Measurements from ENCODE around the gene CCDC9B. TPM values are rescaled to one million over a fixed set of nuclear protein-coding genes. Genes with fewer than 3 reads are reported as not detected.

CCDC9B gene
- total and polyA plus RNA-seq, 2 of the 4 experiments (the other 2 are of a cell fraction): 19.7 to 30.9 TPM

DNA sequence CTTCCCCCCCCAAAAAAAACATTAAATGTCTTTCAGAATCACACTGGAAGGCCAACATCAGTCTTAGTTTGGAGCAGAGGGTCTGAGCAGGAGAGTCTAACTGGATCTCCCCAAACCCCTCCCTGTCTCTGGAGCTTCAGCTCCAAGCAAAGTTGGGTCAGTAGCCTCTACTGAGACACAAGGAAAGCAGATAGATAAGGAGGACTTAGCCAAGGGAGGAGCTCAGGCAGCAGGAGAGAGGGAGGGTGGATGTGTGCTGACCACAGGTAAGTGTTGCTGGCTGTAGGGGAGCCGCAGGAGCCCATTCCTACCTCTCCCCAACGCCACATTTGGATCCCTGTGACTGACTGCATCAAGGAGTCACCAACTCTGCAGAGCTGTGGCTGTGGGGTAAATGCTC lies 40.0 kb downstream of the CCDC9B start:
- WGBS, 2 experiments (ENCODE audit: extremely low coverage in 2 of 2, insufficient read length in 1 of 2): no CpG with 5 or more reads among the region's 2 CpGs
- dilution Hi-C loops (cut with HindIII; ENCODE audit: low sequenced_read_pairs, unreplicated experiment) (no loop called here), intact Hi-C loops (cut with micrococcal nuclease) (no loop called here), in situ Hi-C loops (cut with MboI; ENCODE audit: low sequenced_read_pairs) (no loop called here)
- Histone ChIP-seq H3K18ac (ENCODE audit: low read depth, low read length) (no peak overlapping the region), H2BK15ac (ENCODE audit: low read depth, low read length) (no peak overlapping the region), H4K8ac (ENCODE audit: low read depth in 2 of 2, low read length in 2 of 2) (no peak overlapping the region), H3K9me1 (ENCODE audit: insufficient read depth, low read length) (no peaks in the 10 kb centered on the region), H3K9ac (ENCODE audit: low read depth, low read length) (no peak overlapping the region), H3K27ac (ENCODE audit: insufficient read depth, low read length) (no peak overlapping the region), H3K23ac (ENCODE audit: low read depth, low read length) (no peak overlapping the region), H3K4me1 (ENCODE audit: control insufficient read depth, insufficient read depth, low read length) (no peaks in the 10 kb centered on the region), H3K14ac (replicated peaks; ENCODE audit: low read depth, low read length) (no peak overlapping the region), H4K20me1 (ENCODE audit: insufficient read depth, low read length) (no peaks in the 10 kb centered on the region), H3K27me3 (ENCODE audit: control insufficient read depth, insufficient read depth, low read length) (peaks cover 66% of the 10 kb centered on the region), H3K4me3 (ENCODE audit: insufficient read depth, low read depth, low read length) (no peak overlapping the region), H2BK5ac (ENCODE audit: low read depth, low read length, poor library complexity, severe bottlenecking) (no peak overlapping the region), H3K79me1 (ENCODE audit: low read depth in 1 of 2, low read length in 2 of 2) (no peaks in the 10 kb centered on the region), H4K5ac (ENCODE audit: low read depth, low read length) (no peak overlapping the region), H3K4me2 (ENCODE audit: low read depth, low read length) (no peak overlapping the region), H3K36me3 (ENCODE audit: control insufficient read depth, insufficient read depth, low read length) (no peaks in the 10 kb centered on the region), H3K9me3 (ENCODE audit: control insufficient read depth, insufficient read depth, low read length) (peaks cover 8% of the 10 kb centered on the region), H4K91ac (ENCODE audit: insufficient read depth, low read depth, low read length) (no peak overlapping the region), H2AFZ (replicated peaks; ENCODE audit: low read length, poor library complexity) (no peak overlapping the region), H2BK20ac (ENCODE audit: low read depth, low read length) (no peak overlapping the region), H3K4ac (ENCODE audit: low read depth, low read length) (no peak overlapping the region), H2AK9ac (replicated peaks; ENCODE audit: low read depth, low read length, poor library complexity) (no peak overlapping the region), H3K56ac (ENCODE audit: extremely low read depth, insufficient read depth, low read length) (no peak overlapping the region), H2BK120ac (ENCODE audit: low read depth, low read length) (no peak overlapping the region), H2AK5ac (ENCODE audit: low read depth, low read length) (no peak overlapping the region)
- ATAC-seq (ENCODE audit: low read depth): no peak
- CTCF ChIA-PET: interaction anchor here (1.0 kb wide), 1 partner anchor 22 kb away, joined by 3 read pairs; no protein-coding TSS in a partner anchor
- no peak for DNase-seq
- no peak for TF ChIP-seq MAFK (IDR thresholded peaks at IDR 0.05; ENCODE audit: low read depth, low read length)
- TF ChIP-seq USF2 (IDR thresholded peaks at IDR 0.05; ENCODE audit: low read depth, low read length): no peak
- TF ChIP-seq FOS (IDR thresholded peaks at IDR 0.05; ENCODE audit: low read depth, low read length): no peak
- TF ChIP-seq SMC3 (IDR thresholded peaks at IDR 0.05; ENCODE audit: low read depth, low read length): no peak
- no peak for TF ChIP-seq CHD1 (IDR thresholded peaks at IDR 0.05; ENCODE audit: low read depth, low read length)
- TF ChIP-seq CTCF (conservative IDR thresholded peaks at IDR 0.05; ENCODE audit: low read depth, low read length): no peak
- TF ChIP-seq NFE2L2 (IDR thresholded peaks at IDR 0.05; ENCODE audit: low read depth, low read length): no peak
- TF ChIP-seq RAD21 (IDR thresholded peaks at IDR 0.05; ENCODE audit: low read length): no peak
- no peak for TF ChIP-seq CEBPB (IDR thresholded peaks at IDR 0.05; ENCODE audit: low read depth, low read length)
- TF ChIP-seq RCOR1 (IDR thresholded peaks at IDR 0.05; ENCODE audit: insufficient replicate concordance, low read length): no peak
- TF ChIP-seq MXI1 (IDR thresholded peaks at IDR 0.05; ENCODE audit: borderline replicate concordance, low read depth, low read length): no peak
- TF ChIP-seq POLR2A (IDR thresholded peaks at IDR 0.05; ENCODE audit: low read depth, low read length): no peak
- no peak for TF ChIP-seq BHLHE40 (IDR thresholded peaks at IDR 0.05; ENCODE audit: low read depth, low read length)
- no peak for TF ChIP-seq ELK1 (IDR thresholded peaks at IDR 0.05; ENCODE audit: borderline replicate concordance, low read depth, low read length)
- TF ChIP-seq MAZ (IDR thresholded peaks at IDR 0.05; ENCODE audit: borderline replicate concordance, low read depth, low read length): no peak
- no peak for TF ChIP-seq RFX5 (IDR thresholded peaks at IDR 0.05; ENCODE audit: low read depth, low read length)
- no TSS peak for BruUV-seq (replicated peaks)
- POLR2A ChIA-PET (ENCODE audit: unreplicated experiment): interaction anchor here (0.7 kb wide), 1 partner anchor 10 kb away, joined by 7 read pairs; no protein-coding TSS in a partner anchor

All from IMR-90 (cell line).